PFSK-1 (cell line): ENCODE data around the gene PGF.

ENCODE experiments used
- FOXP2 ChIP-seq: optimal IDR thresholded peaks from 2 replicates; pipeline ENCODE3; 2011; ENCODE audit warnings: borderline replicate concordance, control low read depth, inconsistent platforms; ENCODE audit not compliant: insufficient read depth; ENCODE audit errors: extremely low read length, extremely low read depth
- POLR2AphosphoS5 ChIP-seq: IDR thresholded peaks from 2 replicates; pipeline ENCODE4 v1.6.1; 2012; ENCODE audit warnings: low read depth, mild to moderate bottlenecking, control low read depth, low read length, moderate library complexity
- SIN3A ChIP-seq: IDR thresholded peaks from 2 replicates; pipeline ENCODE4 v1.6.1; 2012; ENCODE audit warnings: mild to moderate bottlenecking, low read length, moderate library complexity, borderline replicate concordance; ENCODE audit not compliant: insufficient read depth
- TAF1 ChIP-seq: IDR thresholded peaks from 2 replicates; pipeline ENCODE4 v1.6.1; 2012; ENCODE audit warnings: low read length, control low read depth, borderline replicate concordance; ENCODE audit not compliant: insufficient read depth
- TF ChIP-seq, protein P1 (sequence below), 2 experiments: IDR thresholded peaks; 2 replicates each; pipeline versions ENCODE4 v1.6.1 to v1.8.0; 2011 to 2012; ENCODE audit warnings: low read depth in 2 of 2, low read length in 2 of 2, control low read depth in 1 of 2, inconsistent platforms in 1 of 2, mild to moderate bottlenecking in 1 of 2, moderate library complexity in 1 of 2; ENCODE audit not compliant: insufficient read depth in 1 of 2

PGF gene

GRCh38 chr14:74954232-74954946 lies 1.0 kb downstream of the PGF start:
- no peak for TF ChIP-seq POLR2AphosphoS5
- no peak for TF ChIP-seq TAF1
- no peak for TF ChIP-seq SIN3A
- TF ChIP-seq FOXP2: no peak
- TF ChIP-seq, protein P1, sequence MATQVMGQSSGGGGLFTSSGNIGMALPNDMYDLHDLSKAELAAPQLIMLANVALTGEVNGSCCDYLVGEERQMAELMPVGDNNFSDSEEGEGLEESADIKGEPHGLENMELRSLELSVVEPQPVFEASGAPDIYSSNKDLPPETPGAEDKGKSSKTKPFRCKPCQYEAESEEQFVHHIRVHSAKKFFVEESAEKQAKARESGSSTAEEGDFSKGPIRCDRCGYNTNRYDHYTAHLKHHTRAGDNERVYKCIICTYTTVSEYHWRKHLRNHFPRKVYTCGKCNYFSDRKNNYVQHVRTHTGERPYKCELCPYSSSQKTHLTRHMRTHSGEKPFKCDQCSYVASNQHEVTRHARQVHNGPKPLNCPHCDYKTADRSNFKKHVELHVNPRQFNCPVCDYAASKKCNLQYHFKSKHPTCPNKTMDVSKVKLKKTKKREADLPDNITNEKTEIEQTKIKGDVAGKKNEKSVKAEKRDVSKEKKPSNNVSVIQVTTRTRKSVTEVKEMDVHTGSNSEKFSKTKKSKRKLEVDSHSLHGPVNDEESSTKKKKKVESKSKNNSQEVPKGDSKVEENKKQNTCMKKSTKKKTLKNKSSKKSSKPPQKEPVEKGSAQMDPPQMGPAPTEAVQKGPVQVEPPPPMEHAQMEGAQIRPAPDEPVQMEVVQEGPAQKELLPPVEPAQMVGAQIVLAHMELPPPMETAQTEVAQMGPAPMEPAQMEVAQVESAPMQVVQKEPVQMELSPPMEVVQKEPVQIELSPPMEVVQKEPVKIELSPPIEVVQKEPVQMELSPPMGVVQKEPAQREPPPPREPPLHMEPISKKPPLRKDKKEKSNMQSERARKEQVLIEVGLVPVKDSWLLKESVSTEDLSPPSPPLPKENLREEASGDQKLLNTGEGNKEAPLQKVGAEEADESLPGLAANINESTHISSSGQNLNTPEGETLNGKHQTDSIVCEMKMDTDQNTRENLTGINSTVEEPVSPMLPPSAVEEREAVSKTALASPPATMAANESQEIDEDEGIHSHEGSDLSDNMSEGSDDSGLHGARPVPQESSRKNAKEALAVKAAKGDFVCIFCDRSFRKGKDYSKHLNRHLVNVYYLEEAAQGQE (IDR thresholded peaks at IDR 0.05; ENCODE audit: insufficient read depth in 1 of 2, low read depth in 2 of 2, low read length in 2 of 2): no peak

DNA sequence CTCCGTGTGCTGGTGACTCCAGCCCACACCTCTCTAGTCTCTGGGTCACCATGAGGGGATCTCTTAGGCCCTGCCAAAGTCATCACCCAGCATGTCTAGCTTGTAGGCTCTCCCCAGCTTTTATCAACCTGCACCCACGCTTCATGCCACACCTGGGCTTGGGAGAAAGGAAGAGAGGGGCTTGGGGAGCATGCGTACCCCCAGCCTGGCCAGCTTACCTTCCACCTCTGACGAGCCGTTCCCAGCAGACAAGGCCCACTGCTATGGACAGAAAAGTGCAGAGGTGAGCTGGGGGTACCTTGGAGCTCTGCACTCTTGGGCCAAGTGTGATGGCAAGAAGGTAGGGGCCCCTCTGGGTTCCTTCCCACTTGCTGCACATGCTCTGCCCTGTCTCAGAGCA lies 1.7 kb downstream of the PGF start:
- TF ChIP-seq, protein P1 (IDR thresholded peaks at IDR 0.05; ENCODE audit: insufficient read depth in 1 of 2, low read depth in 2 of 2, low read length in 2 of 2): no peak
- no peak for TF ChIP-seq SIN3A
- TF ChIP-seq FOXP2: no peak
- TF ChIP-seq POLR2AphosphoS5: no peak
- no peak for TF ChIP-seq TAF1

- TF ChIP-seq TAF1: no peak
- TF ChIP-seq FOXP2: no peak
- TF ChIP-seq SIN3A: no peak
- TF ChIP-seq, protein P1 (IDR thresholded peaks at IDR 0.05; ENCODE audit: insufficient read depth in 1 of 2, low read depth in 2 of 2, low read length in 2 of 2): no peak
- TF ChIP-seq POLR2AphosphoS5: no peak
Measured at GRCh38 chr14:74952697-74953484, 2.5 kb downstream of the PGF start.

DNA sequence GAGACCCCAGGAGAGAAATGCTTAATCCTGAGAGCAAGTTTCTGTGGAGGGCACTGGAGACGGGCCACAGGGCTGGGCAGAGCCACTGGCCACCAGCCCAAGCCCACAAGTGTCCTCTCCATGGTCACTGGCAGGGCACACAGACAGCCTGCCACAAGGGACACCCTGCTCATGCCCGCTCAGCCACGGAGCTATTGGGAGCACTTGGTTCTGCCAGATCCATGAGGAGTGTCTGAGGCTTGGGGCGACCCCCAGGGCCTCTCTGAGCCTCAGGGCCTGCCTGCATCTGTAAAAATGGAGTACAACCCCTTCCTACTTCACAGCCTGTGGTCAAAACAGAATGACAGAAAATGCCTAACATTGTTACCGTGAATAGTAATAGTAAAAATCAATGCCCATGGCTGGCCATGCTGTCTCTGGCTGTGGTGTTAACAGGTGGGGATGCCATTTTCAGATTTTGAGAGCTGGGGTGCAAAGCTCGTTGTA lies 3.2 kb downstream of the PGF start:
- TF ChIP-seq POLR2AphosphoS5 (no peak), TAF1 (no peak), FOXP2 (no peak), SIN3A (no peak)
- TF ChIP-seq, protein P1 (IDR thresholded peaks at IDR 0.05; ENCODE audit: insufficient read depth in 1 of 2, low read depth in 2 of 2, low read length in 2 of 2): no peak
